Adrenal gland (tissue), 5 donors: Measurements from ENCODE around the gene GOLT1A.

Source experiments
- CTCF ChIP-seq, 6 experiments: fragments of 450-650 bp in 4 of 6; fragments of 200-600 bp in 2 of 6; sonication (generic) in 1 of 6; IDR thresholded peaks; 1 replicate in 5 of 6; 2 replicates in 1 of 6; pipeline versions ENCODE4 v1.5.1 to v1.8.0; 2016 to 2021; ENCODE audit warnings: antibody characterized with exemption in 6 of 6, mild to moderate bottlenecking in 2 of 6, moderate library complexity in 1 of 6
- POLR2A ChIP-seq, 2 donors: fragments of 450-650 bp; IDR thresholded peaks; one replicate each; pipeline ENCODE4 v1.6.1; 2017; ENCODE audit warnings: antibody characterized with exemption in 2 of 2, mild to moderate bottlenecking in 2 of 2, moderate library complexity in 1 of 2
- donor health status: DM: no; HTN: no; CAD: no.

GRCh38 chr1:204152310-204153044, 61.3 kb downstream of the GOLT1A start:
- no peak for TF ChIP-seq CTCF (IDR thresholded peaks at IDR 0.05)
- TF ChIP-seq POLR2A (IDR thresholded peaks at IDR 0.05), result no peak
